Kidney capillary endothelial cell (primary cell): Measurements from ENCODE around the gene UNC5B.
A peak's percentile ranks its signal among the peaks of the same experiment; 100 is the strongest.
"Not testable (repeated sequence)": the region's sequence is repeated elsewhere in the genome, so short reads cannot be mapped to it uniquely, and the experiment has no call there.

ENCODE experiments used
- DNase-seq: peaks from one replicate; pipeline ENCODE4 v3.0.0-alpha.2; 2018; ENCODE audit warnings: low spot score

UNC5B gene

GRCh38 chr10:71283876-71284275, 71.5 kb downstream of the UNC5B start:
- DNase-seq = no peak

GRCh38 chr10:71284544-71285179, 72.3 kb downstream of the UNC5B start:
- DNase-seq = no peak

- DNase-seq = no peak
These were observed 72.8 kb downstream of the UNC5B start for GRCh38 chr10:71285180-71285545.

- no peak for DNase-seq
These were observed 73.6 kb downstream of the UNC5B start for GRCh38 chr10:71285986-71286385.

GRCh38 chr10:71286521-71287294, 74.3 kb downstream of the UNC5B start:
- DNase-seq = no peak

- DNase-seq = no peak
These were observed 75.1 kb downstream of the UNC5B start for GRCh38 chr10:71287456-71287855.

- DNase-seq = no peak
These were observed 76.1 kb downstream of the UNC5B start for GRCh38 chr10:71288461-71288860.

GRCh38 chr10:71289421-71290130, 77.2 kb downstream of the UNC5B start:
- DNase-seq = peak; percentile 71

- DNase-seq = no peak
These were observed 78.0 kb downstream of the UNC5B start for GRCh38 chr10:71290331-71290730.

GRCh38 chr10:71290806-71291527, 78.6 kb downstream of the UNC5B start:
- DNase-seq = no peak

- DNase-seq = no peak
These were observed 79.1 kb downstream of the UNC5B start for GRCh38 chr10:71291528-71291900.

GRCh38 chr10:71292624-71293445, 80.5 kb downstream of the UNC5B start:
- DNase-seq = no peak

- no peak for DNase-seq
These were observed 81.2 kb downstream of the UNC5B start for GRCh38 chr10:71293446-71294084.

- DNase-seq = no peak
These were observed 81.8 kb downstream of the UNC5B start for GRCh38 chr10:71294091-71294561.

GRCh38 chr10:71294856-71295255, 82.5 kb downstream of the UNC5B start:
- DNase-seq = no peak

GRCh38 chr10:71295641-71296040, 83.3 kb downstream of the UNC5B start:
- DNase-seq = no peak

- no peak for DNase-seq
These were observed 83.7 kb downstream of the UNC5B start for GRCh38 chr10:71296086-71296485.

GRCh38 chr10:71296811-71297210, 84.4 kb downstream of the UNC5B start:
- not testable (repeated sequence) for DNase-seq

GRCh38 chr10:71297343-71297742, 85.0 kb downstream of the UNC5B start:
- no peak for DNase-seq

GRCh38 chr10:71299071-71299785, 86.9 kb downstream of the UNC5B start:
- no peak for DNase-seq
